ENCODE results near the gene DNER.

DNA sequence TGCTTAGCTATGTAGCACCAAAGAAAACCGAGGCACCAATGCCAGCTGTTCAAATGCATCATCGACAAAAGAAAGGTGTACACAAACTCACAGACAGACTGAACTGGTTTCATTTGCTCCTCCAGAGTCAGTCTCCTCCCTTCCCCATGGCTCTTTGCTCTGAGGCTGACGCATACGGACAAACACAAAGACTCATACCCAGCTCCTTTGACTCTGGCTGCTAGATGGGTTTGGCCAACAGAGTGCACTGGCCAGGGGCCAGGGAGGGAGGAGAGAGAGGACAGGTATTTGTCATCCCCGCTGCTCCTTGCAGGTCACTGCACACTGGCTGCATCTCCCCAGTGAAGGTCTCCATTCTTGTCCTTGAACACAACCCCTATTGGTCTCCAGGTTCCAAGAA, 40.7 kb downstream of the DNER start:
- TF ChIP-seq, protein P1, sequence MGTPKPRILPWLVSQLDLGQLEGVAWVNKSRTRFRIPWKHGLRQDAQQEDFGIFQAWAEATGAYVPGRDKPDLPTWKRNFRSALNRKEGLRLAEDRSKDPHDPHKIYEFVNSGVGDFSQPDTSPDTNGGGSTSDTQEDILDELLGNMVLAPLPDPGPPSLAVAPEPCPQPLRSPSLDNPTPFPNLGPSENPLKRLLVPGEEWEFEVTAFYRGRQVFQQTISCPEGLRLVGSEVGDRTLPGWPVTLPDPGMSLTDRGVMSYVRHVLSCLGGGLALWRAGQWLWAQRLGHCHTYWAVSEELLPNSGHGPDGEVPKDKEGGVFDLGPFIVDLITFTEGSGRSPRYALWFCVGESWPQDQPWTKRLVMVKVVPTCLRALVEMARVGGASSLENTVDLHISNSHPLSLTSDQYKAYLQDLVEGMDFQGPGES (IDR thresholded peaks at IDR 0.05) = no peak
- TF ChIP-seq, protein P2, sequence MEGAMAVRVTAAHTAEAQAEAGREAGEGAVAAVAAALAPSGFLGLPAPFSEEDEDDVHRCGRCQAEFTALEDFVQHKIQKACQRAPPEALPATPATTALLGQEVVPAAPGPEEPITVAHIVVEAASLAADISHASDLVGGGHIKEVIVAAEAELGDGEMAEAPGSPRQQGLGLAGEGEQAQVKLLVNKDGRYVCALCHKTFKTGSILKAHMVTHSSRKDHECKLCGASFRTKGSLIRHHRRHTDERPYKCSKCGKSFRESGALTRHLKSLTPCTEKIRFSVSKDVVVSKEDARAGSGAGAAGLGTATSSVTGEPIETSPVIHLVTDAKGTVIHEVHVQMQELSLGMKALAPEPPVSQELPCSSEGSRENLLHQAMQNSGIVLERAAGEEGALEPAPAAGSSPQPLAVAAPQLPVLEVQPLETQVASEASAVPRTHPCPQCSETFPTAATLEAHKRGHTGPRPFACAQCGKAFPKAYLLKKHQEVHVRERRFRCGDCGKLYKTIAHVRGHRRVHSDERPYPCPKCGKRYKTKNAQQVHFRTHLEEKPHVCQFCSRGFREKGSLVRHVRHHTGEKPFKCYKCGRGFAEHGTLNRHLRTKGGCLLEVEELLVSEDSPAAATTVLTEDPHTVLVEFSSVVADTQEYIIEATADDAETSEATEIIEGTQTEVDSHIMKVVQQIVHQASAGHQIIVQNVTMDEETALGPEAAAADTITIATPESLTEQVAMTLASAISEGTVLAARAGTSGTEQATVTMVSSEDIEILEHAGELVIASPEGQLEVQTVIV (IDR thresholded peaks at IDR 0.05; ENCODE audit: borderline replicate concordance, partially characterized antibody) = no peak
- TF ChIP-seq, protein P3, sequence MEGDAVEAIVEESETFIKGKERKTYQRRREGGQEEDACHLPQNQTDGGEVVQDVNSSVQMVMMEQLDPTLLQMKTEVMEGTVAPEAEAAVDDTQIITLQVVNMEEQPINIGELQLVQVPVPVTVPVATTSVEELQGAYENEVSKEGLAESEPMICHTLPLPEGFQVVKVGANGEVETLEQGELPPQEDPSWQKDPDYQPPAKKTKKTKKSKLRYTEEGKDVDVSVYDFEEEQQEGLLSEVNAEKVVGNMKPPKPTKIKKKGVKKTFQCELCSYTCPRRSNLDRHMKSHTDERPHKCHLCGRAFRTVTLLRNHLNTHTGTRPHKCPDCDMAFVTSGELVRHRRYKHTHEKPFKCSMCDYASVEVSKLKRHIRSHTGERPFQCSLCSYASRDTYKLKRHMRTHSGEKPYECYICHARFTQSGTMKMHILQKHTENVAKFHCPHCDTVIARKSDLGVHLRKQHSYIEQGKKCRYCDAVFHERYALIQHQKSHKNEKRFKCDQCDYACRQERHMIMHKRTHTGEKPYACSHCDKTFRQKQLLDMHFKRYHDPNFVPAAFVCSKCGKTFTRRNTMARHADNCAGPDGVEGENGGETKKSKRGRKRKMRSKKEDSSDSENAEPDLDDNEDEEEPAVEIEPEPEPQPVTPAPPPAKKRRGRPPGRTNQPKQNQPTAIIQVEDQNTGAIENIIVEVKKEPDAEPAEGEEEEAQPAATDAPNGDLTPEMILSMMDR (IDR thresholded peaks at IDR 0.05 in 2 of 3, conservative IDR thresholded peaks at IDR 0.05 in 1 of 3; ENCODE audit: control insufficient read depth in 2 of 3, extremely low read depth in 1 of 3, insufficient read depth in 1 of 3, low read depth in 3 of 3, low read length in 3 of 3) = no peak
- TF ChIP-seq ZNF384 (IDR thresholded peaks at IDR 0.05; ENCODE audit: borderline replicate concordance, low read depth, low read length) (no peak), ZSCAN29 (IDR thresholded peaks at IDR 0.05) (no peak), CEBPB (IDR thresholded peaks at IDR 0.05; ENCODE audit: borderline replicate concordance in 1 of 2, low read depth in 2 of 2, low read length in 2 of 2) (no peak), STAT3 (IDR thresholded peaks at IDR 0.05; ENCODE audit: low read depth, low read length) (no peak), TCF7 (IDR thresholded peaks at IDR 0.05; ENCODE audit: borderline replicate concordance) (no peak), SIX5 (IDR thresholded peaks at IDR 0.05; ENCODE audit: low read depth, low read length, severe bottlenecking) (no peak), HDGF (IDR thresholded peaks at IDR 0.05) (no peak), NRF1 (conservative IDR thresholded peaks at IDR 0.05; ENCODE audit: low read depth, low read length) (no peak), EZH2 (IDR thresholded peaks at IDR 0.05; ENCODE audit: borderline replicate concordance, control insufficient read depth, low read depth, low read length) (no peak), POLR2AphosphoS5 (IDR thresholded peaks at IDR 0.05; ENCODE audit: low read length) (no peak)
- TF ChIP-seq, protein P4, sequence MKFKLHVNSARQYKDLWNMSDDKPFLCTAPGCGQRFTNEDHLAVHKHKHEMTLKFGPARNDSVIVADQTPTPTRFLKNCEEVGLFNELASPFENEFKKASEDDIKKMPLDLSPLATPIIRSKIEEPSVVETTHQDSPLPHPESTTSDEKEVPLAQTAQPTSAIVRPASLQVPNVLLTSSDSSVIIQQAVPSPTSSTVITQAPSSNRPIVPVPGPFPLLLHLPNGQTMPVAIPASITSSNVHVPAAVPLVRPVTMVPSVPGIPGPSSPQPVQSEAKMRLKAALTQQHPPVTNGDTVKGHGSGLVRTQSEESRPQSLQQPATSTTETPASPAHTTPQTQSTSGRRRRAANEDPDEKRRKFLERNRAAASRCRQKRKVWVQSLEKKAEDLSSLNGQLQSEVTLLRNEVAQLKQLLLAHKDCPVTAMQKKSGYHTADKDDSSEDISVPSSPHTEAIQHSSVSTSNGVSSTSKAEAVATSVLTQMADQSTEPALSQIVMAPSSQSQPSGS (IDR thresholded peaks at IDR 0.05; ENCODE audit: low read length) = no peak
